SU-DHL-6 (cell line): ENCODE data around the gene COX5B.
"Not testable (repeated sequence)": the region's sequence is repeated elsewhere in the genome, so short reads cannot be mapped to it uniquely, and the experiment has no call there.

Experiments used
- CTCF ChIP-seq: fragments of 200-600 bp; sonication (generic); IDR thresholded peaks from one replicate; pipeline ENCODE4 v1.5.1; 2017; ENCODE audit warnings: antibody characterized with exemption, mild to moderate bottlenecking, low read length, moderate library complexity; ENCODE audit not compliant: insufficient read depth, poor library complexity, severe bottlenecking
- EZH2phosphoT487 ChIP-seq: fragments of 200-600 bp; sonication (generic), shearing (Covaris generic); conservative IDR thresholded peaks from 2 replicates; pipeline ENCODE4 v1.6.1; 2018; ENCODE audit warnings: mild to moderate bottlenecking, antibody characterized with exemption, low read length, moderate library complexity, mixed read lengths

GRCh38 chr2:97620492-97620891 is 25.4 kb upstream of the COX5B start:
- not testable (repeated sequence) for TF ChIP-seq CTCF, EZH2phosphoT487
